Caki2 (cell line): ENCODE measurements around the gene CD302. TPM values are rescaled to one million over a fixed set of nuclear protein-coding genes. Genes with fewer than 3 reads are reported as not detected.
"Not testable (repeated sequence)": the region's sequence is repeated elsewhere in the genome, so short reads cannot be mapped to it uniquely, and the experiment has no call there.

Source experiments
- DNase-seq: peaks from one replicate; pipeline ENCODE4 v3.0.0-alpha.2; 2015; ENCODE audit warnings: low read depth
- in situ Hi-C: cut with HindIII; loops from 2 replicates; pipeline ENCODE4 v1.10.0; 2016; ENCODE audit warnings: low sequenced_read_pairs, low pct_unique_long_range_greater_than_20kb, mixed read lengths
- total RNA-seq: library from RNA; depleted of rRNA; stranded (reverse); fragments of >200 nt; shearing (Covaris generic); gene quantifications from 2 replicates; pipeline ENCODE4 v1.2.3, GENCODE V29; 2014; ENCODE audit warnings: low replicate concordance; rRNA removed

Gene CD302, protein sequence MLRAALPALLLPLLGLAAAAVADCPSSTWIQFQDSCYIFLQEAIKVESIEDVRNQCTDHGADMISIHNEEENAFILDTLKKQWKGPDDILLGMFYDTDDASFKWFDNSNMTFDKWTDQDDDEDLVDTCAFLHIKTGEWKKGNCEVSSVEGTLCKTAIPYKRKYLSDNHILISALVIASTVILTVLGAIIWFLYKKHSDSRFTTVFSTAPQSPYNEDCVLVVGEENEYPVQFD
- total RNA-seq, result not detected in 2 replicates

DNA sequence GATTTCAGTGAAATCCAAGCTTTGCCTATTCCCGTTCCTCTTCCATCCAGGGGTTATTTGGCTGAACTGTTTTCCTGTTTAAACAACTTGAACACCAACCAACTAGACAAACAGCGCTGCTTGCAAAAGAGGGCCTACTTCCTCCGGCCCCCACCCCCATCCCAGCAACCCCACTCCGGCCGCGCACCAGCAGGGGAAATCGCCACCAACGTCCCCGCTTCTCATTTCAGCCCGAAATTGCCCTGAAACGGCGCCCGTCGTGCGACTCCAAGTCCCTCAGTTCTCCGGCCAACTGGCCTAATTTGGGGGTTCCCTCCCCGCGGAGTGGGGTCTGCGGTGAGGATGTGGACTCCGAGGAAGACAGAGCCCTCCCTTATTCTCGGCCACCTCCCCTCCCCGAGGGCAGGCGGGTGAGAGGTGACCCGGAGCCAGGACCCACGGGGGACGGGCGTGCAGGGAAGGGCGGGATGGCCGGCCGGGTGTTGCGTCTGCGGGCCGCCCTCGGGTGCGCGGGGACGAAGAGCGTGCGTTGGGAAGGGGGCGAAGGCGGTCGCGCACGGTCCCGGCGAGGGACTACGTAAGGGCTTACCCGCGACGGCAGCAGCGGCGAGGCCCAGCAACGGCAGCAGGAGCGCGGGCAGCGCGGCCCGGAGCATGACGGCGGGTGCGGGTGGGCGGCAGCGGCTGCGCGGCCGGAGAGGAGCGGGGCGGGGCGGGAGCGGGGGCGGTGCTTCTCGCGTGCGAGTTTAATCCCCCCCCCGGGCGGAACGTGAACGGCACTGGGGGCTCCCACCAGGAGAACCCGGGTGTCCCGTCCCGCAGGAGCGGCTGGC, at the start of gene CD302:
TSS of gene CD302 (minus strand) at position 666 of the 833 bp plus-strand sequence. CDS start at position 656, 10 bp downstream.
- in situ Hi-C loops, result no loop called here
- no peak for DNase-seq

DNA sequence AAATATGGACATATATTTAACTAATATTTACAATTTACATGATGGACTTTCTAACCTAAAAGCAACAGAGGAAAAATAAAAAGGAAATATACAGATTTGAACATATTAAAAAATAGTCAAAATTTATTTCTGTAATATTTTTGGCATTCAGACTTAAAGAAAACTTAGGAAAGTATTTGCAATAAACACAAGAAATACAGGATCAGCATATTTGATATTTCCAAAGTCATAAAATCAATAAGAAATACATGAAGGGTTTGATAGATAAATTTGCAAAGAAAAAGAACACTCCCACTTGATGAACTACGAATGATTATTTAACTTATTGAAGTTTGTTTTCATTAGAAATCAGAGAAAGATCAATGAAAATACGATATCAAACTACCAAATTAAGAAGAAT, 48.6 kb upstream of the CD302 start:
- no peak for DNase-seq

DNA sequence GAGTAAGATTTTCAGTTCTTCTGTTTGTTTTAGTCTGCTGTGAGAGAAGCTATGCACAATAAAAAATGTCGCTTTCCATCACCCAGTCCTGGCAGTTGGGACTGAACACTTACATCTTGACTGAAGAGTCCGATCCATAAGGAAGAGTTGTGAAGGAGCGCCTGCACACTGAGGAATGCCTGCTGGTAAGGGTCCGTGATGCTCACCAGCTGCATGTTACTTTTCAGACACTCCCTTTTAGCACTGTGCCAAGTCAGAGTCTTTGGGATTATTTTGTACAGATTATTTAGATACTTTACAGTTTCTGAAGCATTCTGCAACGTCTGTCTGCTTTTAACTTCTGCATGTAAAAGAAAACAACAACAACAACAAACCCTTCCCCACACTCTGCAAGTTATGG, 42.6 kb upstream of the CD302 start:
- in situ Hi-C loops, result no loop called here
- DNase-seq, result no peak

More for the DNA sequence above, 48.6 kb upstream of the CD302 start:
- in situ Hi-C loops, result no loop called here

DNA sequence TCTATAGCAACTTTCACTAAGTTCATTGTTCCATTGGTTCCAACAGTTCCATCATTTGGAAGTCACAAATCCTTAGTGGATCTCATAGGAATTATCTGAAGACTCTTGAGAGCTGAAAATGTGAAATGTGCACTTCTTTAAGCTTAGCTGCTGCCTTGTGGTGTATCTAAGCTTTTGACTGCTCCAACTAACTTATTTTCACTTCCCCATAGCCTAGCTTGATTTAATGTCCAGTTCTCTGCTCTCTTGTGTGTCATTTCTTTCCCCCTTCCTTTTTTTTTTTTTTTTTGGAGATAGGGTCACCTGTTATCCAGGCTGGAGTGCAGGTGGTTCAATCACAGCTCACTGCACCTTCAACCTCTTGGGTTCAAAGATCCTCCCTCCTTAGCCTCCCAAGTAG, 34.9 kb upstream of the CD302 start:
- DNase-seq, result no peak
- in situ Hi-C loops, result no loop called here

DNA sequence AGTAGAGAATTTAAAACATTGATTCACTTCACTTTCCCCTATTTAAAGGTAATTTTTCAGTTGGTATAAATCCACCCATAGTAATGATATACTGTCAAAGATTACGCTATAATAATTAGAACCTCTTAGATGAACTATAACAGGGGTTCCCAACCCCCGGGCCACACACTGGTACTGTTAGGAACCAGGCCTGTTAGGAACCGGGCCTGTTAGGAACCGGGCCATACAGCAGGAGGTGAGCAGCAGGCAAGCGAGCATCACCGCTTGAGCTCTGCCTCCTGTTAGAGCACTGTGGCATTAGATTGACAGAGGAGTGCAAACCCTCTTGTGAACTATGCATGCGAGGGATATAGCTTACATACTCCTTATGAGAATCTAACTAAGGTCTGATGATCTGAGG, 34.0 kb upstream of the CD302 start:
- in situ Hi-C loops, result no loop called here
- DNase-seq, result no peak

DNA sequence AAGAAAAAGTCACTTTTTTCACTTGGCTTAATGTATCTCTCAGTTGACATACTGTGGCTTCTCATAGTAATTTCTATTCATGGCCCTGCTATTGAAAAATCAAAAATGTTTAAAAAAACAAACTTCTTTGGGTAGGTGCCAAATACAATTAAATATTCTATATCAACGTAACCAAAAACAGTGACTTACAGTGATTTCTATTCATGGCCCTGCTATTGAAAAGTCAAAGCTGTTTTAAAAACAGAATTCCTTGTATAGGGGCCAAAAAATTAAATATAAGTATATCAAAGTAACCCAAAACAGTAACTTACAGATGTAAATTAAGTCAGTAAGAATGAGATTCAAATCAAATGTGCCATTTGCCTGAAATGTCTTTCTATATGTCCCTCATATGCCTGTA, 31.4 kb upstream of the CD302 start:
- no peak for DNase-seq
- in situ Hi-C loops, result no loop called here

DNA sequence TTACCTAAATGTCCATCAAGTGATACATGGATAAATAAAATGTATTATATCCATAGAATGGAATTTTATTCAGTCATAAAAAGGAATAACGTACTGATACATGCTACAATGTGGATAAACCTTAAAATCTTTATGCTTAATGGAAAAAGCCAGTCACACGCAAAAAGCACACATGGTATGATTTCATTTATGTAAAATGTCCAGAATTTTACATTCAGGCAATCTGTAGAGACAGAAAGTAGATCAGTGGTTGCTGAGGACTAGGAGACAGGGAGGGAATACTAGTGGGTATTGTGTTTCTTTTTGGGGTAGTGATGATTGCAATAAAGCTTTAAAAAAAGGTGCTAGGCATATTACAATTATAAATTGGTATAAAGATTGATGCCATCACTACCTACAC, 30.7 kb upstream of the CD302 start:
- in situ Hi-C loops, result no loop called here
- DNase-seq, result no peak

DNA sequence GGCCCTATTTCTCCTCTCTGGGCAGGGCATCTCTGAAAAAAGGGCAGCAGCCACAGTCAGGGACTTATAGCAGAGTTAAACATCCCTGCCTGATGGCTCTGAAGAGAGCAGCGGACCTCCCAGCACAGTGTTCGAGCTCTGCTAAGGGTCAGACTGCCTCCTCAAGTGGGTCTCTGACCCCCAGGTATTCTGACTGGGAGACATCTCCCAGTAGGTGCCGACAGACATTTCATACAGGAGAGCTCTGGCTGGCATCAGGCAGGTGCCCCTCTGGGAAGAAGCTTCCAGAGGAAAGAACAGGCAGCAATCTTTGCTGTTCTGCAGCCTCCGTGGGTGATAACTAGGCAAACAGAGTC, 24.4 kb upstream of the CD302 start:
- DNase-seq, in situ Hi-C loops: not testable (repeated sequence)

DNA sequence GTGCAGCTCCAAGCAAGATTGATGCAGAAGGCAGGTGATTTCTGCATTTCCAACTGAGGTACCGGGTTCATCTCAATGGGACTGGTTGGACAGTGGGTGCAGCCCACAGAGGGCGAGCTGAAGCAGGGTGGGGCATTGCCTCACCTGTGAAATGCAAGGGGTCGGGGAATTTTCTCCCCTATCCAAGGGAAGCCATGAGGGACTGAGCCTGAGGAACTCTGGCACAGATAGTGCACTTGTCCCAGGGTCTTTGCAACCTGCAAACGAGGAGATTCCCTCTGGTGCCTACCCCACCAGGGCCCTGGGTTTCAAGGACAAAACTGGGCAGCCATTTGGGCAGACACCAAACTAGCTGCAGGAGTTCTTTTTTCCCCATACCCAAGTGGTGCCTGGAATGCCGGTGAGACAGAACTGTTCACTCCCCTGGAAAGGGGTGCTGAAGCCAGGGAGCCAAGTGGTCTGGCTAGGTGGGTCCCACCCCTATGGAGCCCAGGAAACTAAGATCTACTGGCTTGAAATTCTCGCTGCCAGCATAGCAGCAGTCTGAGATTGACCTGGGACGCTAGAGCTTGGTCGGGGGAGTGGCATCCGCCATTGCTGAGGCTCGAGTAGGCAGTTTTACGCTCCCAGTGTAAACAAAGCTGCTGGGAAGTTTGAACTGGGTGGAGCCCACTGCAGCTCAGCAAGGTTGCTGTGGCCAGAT, 23.9 kb upstream of the CD302 start:
- DNase-seq, in situ Hi-C loops: not testable (repeated sequence)

DNA sequence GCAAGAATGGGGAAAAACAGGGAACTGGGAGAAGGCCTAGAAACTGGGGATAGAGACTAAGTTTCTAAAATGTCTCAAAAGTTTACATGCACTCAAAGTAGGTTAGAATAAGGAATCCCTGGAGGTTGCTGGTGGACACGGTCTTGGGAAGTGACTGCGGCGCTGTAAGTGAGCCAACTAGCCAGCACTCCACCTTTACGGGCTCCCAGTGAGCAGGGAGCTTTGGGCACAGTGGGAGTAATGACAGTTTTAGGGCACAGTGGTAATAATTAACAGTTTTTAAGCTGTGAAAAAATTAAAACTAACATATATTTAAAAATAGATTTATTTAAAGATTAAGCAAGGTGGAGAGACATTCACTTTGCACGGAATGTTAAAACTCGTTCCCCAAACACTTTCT, 20.9 kb upstream of the CD302 start:
- DNase-seq, result no peak
- in situ Hi-C loops, result no loop called here

DNA sequence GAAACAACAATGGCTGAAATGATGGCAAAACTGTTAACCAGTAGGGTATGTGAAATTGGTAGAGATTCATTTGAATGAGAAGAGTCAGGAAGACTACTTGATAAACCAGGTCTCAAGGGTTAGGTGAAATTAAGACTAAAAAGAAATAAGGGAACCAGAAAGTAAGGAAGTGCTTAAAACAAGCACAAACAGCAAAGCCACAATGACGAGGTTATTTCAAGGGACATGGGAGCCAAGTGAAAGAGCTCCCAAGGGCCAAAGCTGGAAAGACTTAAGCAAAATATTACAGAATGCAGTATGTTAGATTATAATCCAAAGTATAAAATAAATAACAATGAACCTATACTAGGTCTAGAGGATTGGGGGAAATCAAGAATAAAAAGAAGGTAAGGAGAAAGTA, 19.3 kb upstream of the CD302 start:
- no peak for DNase-seq
- in situ Hi-C loops, result no loop called here

DNA sequence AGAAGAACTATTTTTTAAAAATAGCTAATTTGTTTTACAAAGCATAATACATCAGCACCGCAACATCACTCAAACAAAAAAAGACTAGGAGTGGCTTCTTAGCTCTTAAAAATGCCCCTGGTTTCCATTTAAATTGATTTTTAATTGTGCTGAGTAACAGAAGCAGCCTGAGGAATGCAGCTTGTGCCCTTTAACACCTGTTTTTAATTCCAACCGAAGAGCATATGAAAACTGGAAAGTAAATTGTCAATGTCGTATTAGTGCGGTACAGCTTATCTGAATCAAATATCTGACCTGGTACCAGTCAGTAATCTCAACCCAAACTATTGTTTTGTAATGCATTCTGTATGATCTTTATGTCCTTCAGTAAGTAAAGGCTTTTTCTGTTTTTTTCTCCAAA, 13.2 kb upstream of the CD302 start:
- no peak for DNase-seq
- in situ Hi-C loops, result no loop called here

DNA sequence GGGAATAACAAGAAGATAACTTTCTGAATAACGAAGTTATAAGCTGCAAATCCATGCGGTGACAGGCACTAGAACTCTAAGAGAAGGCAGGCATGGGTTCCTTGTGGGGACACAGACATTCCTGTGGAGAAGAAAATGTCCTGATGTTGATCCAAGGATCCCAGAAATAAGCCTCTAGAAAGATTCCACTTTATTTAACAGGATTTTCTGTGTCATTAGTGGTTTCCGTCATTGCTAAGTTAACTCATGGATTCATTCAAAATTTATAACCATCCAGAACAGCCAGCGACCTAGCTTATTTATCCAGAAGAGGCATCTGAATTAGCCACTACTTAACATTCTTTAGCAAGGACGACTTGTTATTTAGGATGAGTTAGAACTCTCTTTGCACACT, 10.0 kb upstream of the CD302 start:
- in situ Hi-C loops, result no loop called here
- DNase-seq, result no peak

DNA sequence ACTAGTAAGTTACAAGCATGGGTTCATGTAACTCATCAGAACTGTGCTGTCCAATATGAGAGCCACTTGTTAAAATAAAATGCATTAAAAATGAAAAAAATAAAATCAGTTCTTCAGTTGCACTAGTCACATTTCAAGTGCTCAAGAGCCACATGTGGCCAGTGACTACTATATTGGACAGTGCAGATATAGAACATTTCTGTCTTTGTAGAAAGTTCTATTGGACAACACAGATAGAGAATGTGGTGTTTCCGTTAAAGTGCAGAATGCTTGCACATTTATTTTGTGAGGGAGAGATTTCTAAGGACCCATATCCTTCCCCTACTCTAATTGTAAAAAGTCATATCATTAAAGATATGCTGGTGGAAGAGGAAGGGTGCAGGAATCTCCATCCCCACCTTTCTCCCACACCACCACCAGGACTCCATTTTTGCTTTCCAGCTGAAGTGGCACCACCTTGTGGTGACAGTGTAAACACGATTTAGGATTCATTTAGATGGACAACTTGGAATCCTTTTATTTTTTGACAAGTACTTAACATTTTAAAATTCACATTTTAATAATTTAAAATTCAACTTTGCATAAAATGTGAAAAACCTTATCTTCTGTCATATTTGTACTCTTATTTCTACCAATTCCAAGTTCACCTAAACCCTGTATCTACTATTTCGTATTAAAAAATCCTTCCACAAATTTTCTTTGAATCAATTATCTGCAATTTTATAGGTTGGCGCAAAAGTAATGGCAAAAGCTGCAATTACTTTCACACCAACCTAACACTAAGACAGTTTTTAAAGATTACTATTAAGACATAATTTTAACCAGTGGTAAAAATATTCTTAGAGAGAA, 9.4 kb upstream of the CD302 start:
- peak; percentile 27 for DNase-seq
- in situ Hi-C loops, result no loop called here

DNA sequence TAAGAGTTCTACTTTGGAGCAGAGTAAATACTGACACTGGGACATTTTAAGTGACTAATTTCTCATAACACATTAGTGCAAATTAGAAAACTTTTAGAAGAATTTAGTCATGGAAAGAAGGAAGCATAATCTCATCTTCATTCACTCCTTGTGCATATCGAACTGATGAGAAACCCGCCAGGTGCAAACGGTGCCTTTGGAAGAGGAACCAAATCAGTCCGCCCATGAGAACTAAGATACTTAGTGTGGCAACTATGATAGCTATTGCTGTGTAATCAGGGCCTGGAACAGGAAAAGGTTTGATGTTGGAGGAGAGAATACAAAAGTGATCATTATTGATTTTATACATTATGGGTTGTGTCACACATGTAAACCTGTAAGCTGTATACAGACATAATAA, 6.9 kb upstream of the CD302 start:
- no peak for DNase-seq
- in situ Hi-C loops, result no loop called here

DNA sequence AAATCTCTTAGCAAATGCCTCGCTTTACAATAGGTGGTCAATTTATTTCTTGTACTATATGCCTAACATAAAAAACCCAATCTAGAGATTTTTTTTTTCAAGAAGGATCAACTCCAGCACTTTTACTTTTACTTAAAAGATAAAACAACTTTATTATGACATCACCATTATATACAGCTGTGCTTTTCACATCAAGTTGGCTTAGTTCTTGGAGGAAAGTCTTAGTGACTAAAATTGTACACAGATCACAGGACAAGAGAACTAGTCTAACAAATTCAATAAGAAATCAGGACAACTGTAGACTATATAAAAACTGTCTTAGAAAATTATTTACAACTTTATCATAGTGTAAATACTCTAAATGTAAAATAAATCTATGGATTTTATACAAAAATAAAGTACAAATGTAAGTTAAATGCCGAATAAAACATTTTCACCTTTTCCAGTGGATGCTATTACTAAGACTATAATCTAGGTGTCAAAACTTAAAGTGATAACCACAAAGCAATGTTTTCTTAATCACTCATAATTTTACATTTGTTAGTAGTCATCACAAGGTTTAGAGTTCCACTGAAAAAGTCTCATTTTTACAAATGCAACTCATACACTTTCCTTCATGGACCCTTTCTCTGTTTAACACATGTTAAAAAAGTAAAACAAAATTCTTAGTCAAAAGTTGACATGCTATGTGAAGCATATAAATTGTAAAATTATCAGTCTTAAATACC, 5.4 kb upstream of the CD302 start:
- DNase-seq, result no peak
- in situ Hi-C loops, result no loop called here

DNA sequence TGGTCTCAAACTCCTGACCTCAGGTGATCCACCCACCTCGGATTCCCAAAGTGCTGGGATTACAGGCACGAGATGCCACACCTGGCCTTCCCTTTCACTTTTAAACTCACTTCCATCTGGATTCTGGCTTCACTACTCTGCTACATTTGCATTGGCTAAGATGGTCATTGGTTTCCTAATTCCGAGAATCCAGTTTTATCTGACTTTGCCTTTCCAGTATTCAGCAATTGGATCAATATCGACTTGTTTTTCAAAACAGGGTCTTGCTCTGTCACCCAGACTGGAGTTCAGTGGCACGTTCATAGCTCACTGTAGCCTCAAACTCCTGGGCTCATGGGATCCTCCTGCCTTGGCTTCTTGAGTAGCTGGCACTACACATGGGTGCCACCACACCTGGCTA, 4.7 kb upstream of the CD302 start:
- in situ Hi-C loops, result no loop called here
- DNase-seq, result no peak

DNA sequence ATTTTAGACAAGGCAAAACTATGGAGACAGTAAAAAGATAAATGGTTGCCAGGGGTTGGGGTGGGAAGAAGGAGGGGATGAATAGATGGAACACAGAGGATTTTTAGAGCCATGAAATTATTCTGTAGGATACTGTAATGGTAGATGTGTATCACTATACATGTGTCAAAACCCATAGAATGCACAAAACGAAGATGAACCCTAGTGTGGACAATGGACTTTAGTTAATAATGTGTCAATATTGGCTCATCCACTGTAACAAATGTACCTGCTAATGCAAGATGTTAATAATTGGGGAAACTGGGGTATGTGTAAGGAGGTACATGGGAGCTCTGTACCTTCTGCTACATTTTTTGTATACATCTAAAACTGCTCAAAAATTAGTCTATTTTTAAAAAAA, 1.8 kb upstream of the CD302 start:
- in situ Hi-C loops, result no loop called here

More for the DNA sequence above, 1.8 kb upstream of the CD302 start:
- no peak for DNase-seq
